ENCODE measurements around the gene PHKB. TPM values are rescaled to one million over a fixed set of nuclear protein-coding genes. Genes with fewer than 3 reads are reported as not detected.
A peak's percentile ranks its signal among the peaks of the same experiment; 100 is the strongest.

PHKB gene
- total RNA-seq, 1 donor from 2014 or later = 47.8 TPM

DNA sequence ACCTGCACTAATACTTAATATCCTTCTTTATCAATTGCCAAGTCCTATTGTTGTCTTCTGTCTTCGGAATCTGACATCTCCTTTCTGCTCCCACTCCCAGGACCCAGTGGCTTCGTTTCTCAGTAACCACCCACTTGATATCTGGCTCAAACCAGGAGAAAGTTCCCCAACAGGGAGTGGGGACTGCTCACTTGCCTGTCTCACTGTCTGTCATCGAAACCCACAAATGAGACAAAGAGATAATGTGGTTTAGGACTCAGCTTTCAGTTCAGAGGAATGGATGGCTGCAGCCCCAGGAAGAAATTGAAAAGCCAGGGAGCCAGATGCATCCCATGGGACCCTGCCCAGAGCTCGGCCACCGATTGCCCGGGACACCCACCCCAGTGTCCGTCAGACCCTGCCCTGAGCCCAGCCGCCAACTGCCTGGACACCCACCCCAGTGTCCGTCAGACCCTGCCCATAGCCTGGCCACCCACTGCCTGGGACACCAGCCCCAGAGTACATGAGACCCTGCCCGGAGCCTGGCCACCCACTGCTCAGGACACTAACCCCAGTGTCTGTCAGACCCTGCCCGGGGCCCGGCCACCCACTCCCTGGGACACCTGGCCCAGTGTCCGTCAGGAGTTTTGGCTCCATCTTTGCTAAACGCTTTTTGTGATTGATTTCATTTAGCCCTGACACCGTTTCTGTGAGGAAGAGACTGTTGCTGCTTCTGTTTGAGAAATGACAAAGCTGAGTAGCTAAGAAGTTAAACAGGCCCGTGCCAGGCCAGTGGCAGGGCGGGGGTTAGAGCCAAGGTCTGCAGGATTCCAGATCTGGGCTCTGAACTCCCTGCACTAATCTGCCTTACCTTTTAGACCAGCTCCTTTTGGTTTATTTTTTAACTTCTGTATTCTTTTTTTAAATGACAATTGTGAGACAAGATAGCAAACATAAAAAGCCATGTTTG is 251.4 kb downstream of the PHKB start:
- H3K36me3 ChIP-seq (ENCODE audit: control insufficient read depth, insufficient read depth, low read length) = no peaks in the 10 kb centered on the region
- no peaks in the 10 kb centered on the region for H3K27me3 ChIP-seq (ENCODE audit: control insufficient read depth, insufficient read depth, low read length)
- DNase-seq (ENCODE audit: low read depth) = no peak
- TF ChIP-seq, protein P1, sequence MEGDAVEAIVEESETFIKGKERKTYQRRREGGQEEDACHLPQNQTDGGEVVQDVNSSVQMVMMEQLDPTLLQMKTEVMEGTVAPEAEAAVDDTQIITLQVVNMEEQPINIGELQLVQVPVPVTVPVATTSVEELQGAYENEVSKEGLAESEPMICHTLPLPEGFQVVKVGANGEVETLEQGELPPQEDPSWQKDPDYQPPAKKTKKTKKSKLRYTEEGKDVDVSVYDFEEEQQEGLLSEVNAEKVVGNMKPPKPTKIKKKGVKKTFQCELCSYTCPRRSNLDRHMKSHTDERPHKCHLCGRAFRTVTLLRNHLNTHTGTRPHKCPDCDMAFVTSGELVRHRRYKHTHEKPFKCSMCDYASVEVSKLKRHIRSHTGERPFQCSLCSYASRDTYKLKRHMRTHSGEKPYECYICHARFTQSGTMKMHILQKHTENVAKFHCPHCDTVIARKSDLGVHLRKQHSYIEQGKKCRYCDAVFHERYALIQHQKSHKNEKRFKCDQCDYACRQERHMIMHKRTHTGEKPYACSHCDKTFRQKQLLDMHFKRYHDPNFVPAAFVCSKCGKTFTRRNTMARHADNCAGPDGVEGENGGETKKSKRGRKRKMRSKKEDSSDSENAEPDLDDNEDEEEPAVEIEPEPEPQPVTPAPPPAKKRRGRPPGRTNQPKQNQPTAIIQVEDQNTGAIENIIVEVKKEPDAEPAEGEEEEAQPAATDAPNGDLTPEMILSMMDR (IDR thresholded peaks at IDR 0.05; ENCODE audit: insufficient read depth, low read length, poor library complexity, severe bottlenecking) = no peak
- no peak overlapping the region for H3K4me3 ChIP-seq (ENCODE audit: low read depth, low read length)

DNA sequence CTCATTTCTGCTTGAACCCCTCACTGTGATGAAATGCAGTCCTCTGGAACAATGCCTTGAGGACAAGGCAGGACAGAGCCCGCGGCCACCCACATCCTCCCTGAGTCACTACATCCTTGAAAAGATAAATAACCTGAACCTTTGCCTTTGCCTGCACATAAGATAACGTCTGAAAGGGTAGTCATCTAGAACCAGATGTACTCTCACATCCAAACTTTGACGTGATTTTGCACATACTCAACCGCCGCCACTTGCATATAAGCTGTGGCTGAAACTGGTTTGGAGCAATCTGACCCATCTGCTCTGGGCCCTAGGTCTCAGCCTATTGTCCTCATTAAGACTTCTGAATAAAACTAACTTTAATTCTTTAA is 252.1 kb downstream of the PHKB start:
- no peak overlapping the region for H3K4me3 ChIP-seq (ENCODE audit: low read depth, low read length)
- TF ChIP-seq, protein P1 (IDR thresholded peaks at IDR 0.05; ENCODE audit: insufficient read depth, low read length, poor library complexity, severe bottlenecking) = no peak
- DNase-seq (ENCODE audit: low read depth) = peak; percentile 47
- H3K27me3 ChIP-seq (ENCODE audit: control insufficient read depth, insufficient read depth, low read length) = no peaks in the 10 kb centered on the region
- no peaks in the 10 kb centered on the region for H3K36me3 ChIP-seq (ENCODE audit: control insufficient read depth, insufficient read depth, low read length)

DNA sequence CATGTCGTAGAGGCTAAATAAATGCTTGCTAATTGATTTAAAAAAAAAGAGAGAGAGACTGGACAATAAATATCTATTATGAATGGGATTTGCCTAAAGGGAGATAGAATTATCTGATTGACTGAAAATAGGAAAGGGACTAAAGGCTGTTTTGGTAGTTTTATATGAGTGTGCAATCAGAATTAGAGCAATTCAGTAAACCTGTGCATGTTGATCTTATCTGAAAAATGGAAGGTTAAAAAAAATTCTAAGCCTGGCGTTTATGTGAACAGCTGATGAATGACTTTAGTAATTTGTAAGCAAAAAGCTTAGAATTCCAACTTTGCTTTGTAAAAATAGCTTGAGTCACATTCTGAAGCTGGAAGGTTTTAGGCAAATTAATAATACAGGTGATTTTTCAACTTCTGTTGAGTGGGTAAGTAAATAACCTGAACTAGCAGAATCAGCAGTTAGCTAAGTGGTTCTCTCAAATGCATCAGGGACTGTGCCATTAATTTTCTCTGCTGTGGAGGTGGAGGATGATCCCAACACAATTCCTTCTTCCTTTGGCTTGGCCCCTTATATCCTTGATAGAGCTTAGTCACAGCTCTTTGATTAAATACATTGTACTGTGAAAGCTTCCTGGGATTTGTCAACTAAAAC is 254.4 kb downstream of the PHKB start:
- H3K27me3 ChIP-seq (ENCODE audit: control insufficient read depth, insufficient read depth, low read length) = no peaks in the 10 kb centered on the region
- H3K36me3 ChIP-seq (ENCODE audit: control insufficient read depth, insufficient read depth, low read length) = no peaks in the 10 kb centered on the region
- no peak for DNase-seq (ENCODE audit: low read depth)
- no peak overlapping the region for H3K4me3 ChIP-seq (ENCODE audit: low read depth, low read length)
- TF ChIP-seq, protein P1 (IDR thresholded peaks at IDR 0.05; ENCODE audit: insufficient read depth, low read length, poor library complexity, severe bottlenecking) = no peak

DNA sequence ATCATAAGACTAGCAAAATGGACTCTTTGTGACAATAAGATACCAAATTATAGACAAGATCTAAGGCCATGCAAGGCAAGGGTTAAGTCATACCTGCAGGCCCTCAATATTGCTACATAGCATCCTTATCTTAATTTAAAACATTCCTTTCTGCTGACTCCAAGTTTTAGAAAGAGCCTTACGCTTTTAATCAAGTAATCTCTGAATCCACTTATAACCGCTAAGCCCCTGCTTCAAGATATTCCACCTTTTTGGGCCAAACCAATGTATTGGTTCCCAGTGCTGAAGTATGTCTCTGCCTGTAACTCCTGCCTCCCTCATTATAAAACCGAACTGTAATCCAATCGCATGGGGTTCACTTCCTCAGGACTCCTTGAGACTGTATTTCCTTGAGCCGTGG is 255.4 kb downstream of the PHKB start:
- DNase-seq (ENCODE audit: low read depth) = no peak
- Histone ChIP-seq H3K36me3 (ENCODE audit: control insufficient read depth, insufficient read depth, low read length) (no peaks in the 10 kb centered on the region), H3K4me3 (ENCODE audit: low read depth, low read length) (no peak overlapping the region), H3K27me3 (ENCODE audit: control insufficient read depth, insufficient read depth, low read length) (no peaks in the 10 kb centered on the region)
- TF ChIP-seq, protein P1 (IDR thresholded peaks at IDR 0.05; ENCODE audit: insufficient read depth, low read length, poor library complexity, severe bottlenecking) = no peak

DNA sequence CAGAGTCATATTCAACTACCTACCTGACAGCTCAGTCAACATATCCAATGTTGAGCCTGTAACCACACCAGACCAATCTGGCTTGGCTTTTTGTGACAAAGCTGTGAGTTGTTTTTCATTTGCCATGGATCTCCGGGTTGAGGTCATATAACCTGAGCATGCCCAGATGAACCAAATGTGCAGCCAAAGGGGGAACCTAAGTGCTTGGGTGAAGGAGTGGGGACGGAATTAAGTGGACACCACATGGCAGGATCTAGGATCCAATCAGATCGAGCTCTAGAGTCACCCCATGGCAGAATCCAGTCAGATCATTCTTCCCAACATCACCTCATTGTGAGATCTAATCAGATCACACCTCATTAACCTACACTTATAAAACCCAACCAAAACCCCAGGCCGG is 258.6 kb downstream of the PHKB start:
- H3K36me3 ChIP-seq (ENCODE audit: control insufficient read depth, insufficient read depth, low read length) = no peaks in the 10 kb centered on the region
- TF ChIP-seq, protein P1 (IDR thresholded peaks at IDR 0.05; ENCODE audit: insufficient read depth, low read length, poor library complexity, severe bottlenecking) = no peak
- DNase-seq (ENCODE audit: low read depth) = no peak
- no peaks in the 10 kb centered on the region for H3K27me3 ChIP-seq (ENCODE audit: control insufficient read depth, insufficient read depth, low read length)
- no peak overlapping the region for H3K4me3 ChIP-seq (ENCODE audit: low read depth, low read length)

Data from kidney epithelial cell (primary cell).